BJ (cell line): ENCODE measurements around the gene ANOS1. TPM values are rescaled to one million over a fixed set of nuclear protein-coding genes. Genes with fewer than 3 reads are reported as not detected.

ENCODE experiments used
- CTCF ChIA-PET: fragments of 350-600 bp; formaldehyde crosslinking; extraction: SDS; loops from one replicate; lab custom pipeline; 2021; ENCODE audit warnings: antibody characterized with exemption, inconsistent platforms; lab: Yijun Ruan, JAX
- POLR2A ChIA-PET: fragments of 300-600 bp; sonication (Branson Sonifier 250); formaldehyde crosslinking; extraction: SDS; loops from one replicate; lab custom pipeline; 2021; ENCODE audit warnings: antibody characterized with exemption; lab: Charles Lee
- DNase-seq: peaks from one replicate; pipeline ENCODE4 v3.0.0-alpha.2; 2011; ENCODE audit warnings: low read depth
- H3K27me3 ChIP-seq: 2 replicates; pipeline ENCODE4 v1.6.0; 2011; ENCODE audit warnings: low read length; ENCODE audit not compliant: control insufficient read depth, insufficient read depth
- H3K36me3 ChIP-seq: 2 replicates; pipeline ENCODE4 v1.5.1; 2011; ENCODE audit warnings: low read length; ENCODE audit not compliant: control insufficient read depth, insufficient read depth
- H3K4me3 ChIP-seq: 2 replicates; pipeline ENCODE4 v1.5.1; 2011; ENCODE audit warnings: low read depth, mild to moderate bottlenecking, control low read depth, low read length
- polyA plus RNA-seq: library from polyadenylated mRNA; depleted of rRNA; stranded (reverse); fragments of >200 nt; gene quantifications from 2 replicates; pipeline ENCODE4 v1.2.3, GENCODE V29; 2011
- TF ChIP-seq, protein P1 (sequence below): IDR thresholded peaks from 2 replicates; pipeline ENCODE4 v1.5.1; 2011; ENCODE audit warnings: low read depth, mild to moderate bottlenecking, control low read depth, inconsistent platforms, low read length, moderate library complexity; ENCODE audit not compliant: insufficient read depth

Gene ANOS1
- polyA plus RNA-seq, 1 experiment, result 0.74 TPM

DNA sequence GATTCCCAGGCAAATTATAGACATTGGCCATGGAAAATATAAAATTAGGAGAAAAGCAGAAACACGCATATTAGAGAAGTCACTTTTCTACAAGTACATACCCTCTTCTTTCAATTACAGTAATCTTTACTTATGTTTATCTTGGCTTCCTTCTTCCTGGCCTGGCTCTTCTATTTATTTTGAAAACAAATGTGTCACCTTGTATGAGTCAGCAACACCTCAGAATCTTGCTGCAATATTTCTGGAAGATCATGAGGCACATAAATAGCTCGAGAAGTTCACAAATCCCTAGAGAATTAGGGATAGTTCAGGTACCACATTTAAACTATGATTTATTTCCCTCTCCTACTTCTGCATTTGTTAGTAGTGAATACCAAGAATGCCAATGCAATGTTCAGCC lies 124.6 kb downstream of the ANOS1 start:
- CTCF ChIA-PET, result no interaction called here
- no peak for DNase-seq

DNA sequence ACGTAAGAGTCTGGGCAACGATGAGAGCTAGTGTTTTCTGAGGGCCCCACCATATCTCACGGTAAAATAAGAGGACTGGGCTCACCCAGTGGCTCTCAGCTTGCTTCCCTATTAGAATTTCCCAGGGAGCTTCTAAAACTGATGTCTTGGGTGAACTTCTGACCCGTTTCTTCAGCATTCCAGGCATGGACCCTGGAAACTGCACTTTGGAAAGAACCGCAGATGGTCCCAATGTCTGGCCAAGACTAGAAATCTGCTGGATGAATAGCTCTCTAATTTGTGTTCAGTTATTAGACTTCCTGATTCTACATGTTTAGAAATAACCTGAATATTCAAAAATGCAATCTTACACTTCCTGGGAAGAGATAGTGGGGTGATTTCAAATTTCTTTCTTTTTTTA lies 127.8 kb downstream of the ANOS1 start:
- CTCF ChIA-PET, result no interaction called here
- Histone ChIP-seq H3K27me3 (no peaks in the 10 kb centered on the region), H3K36me3 (no peaks in the 10 kb centered on the region), H3K4me3 (no peak overlapping the region)
- DNase-seq, result no peak
- POLR2A ChIA-PET, result no interaction called here
- TF ChIP-seq, protein P1, sequence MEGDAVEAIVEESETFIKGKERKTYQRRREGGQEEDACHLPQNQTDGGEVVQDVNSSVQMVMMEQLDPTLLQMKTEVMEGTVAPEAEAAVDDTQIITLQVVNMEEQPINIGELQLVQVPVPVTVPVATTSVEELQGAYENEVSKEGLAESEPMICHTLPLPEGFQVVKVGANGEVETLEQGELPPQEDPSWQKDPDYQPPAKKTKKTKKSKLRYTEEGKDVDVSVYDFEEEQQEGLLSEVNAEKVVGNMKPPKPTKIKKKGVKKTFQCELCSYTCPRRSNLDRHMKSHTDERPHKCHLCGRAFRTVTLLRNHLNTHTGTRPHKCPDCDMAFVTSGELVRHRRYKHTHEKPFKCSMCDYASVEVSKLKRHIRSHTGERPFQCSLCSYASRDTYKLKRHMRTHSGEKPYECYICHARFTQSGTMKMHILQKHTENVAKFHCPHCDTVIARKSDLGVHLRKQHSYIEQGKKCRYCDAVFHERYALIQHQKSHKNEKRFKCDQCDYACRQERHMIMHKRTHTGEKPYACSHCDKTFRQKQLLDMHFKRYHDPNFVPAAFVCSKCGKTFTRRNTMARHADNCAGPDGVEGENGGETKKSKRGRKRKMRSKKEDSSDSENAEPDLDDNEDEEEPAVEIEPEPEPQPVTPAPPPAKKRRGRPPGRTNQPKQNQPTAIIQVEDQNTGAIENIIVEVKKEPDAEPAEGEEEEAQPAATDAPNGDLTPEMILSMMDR, result no peak

More for the DNA sequence above, 124.6 kb downstream of the ANOS1 start:
- POLR2A ChIA-PET, result no interaction called here
- Histone ChIP-seq H3K36me3 (no peaks in the 10 kb centered on the region), H3K27me3 (no peaks in the 10 kb centered on the region), H3K4me3 (no peak overlapping the region)
- TF ChIP-seq, protein P1, result no peak

DNA sequence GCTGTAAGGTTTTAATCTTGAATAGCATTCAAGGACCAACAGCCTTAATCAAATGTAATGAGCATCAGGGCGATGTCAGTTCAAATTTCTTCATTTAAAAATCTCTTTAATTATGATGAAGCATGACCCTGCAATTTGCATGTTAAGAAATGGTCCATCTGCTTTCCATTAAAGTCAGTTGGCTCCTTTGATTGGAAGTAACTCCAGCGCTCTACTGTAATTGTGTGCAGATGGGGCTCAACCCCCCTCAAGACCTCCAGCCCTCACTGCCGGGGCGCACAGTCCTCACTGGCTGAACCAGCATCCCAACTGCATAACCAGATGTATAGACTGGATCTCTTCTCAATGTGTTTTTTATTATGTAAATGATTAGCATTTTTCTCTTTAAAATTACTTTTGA lies 140.4 kb downstream of the ANOS1 start:
- DNase-seq, result no peak
- Histone ChIP-seq H3K27me3 (no peaks in the 10 kb centered on the region), H3K4me3 (no peak overlapping the region), H3K36me3 (no peaks in the 10 kb centered on the region)
- ChIA-PET CTCF (no interaction called here), POLR2A (no interaction called here)
- TF ChIP-seq, protein P1, result no peak

DNA sequence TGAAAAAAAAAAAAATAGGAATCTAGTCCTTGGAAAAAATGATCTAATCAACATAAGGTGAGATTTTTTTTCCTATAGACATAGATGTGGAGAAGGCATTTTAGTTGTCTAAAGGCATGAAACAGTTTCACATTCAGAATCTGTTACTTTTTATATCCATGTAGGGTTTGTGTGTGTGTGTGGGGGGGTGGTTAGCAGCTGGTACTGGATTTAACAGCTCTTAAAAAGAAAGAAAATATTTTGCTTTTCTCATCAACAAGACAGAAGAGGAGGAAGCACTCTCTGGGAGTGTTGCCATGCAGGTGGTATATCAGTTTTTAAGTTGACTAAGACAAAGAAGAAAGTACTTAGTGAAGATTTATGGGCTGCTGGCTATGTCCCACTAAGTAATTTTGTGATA lies 145.0 kb downstream of the ANOS1 start:
- Histone ChIP-seq H3K36me3 (no peaks in the 10 kb centered on the region), H3K4me3 (no peak overlapping the region), H3K27me3 (no peaks in the 10 kb centered on the region)
- TF ChIP-seq, protein P1, result no peak
- CTCF ChIA-PET, result no interaction called here
- POLR2A ChIA-PET, result no interaction called here
- no peak for DNase-seq

DNA sequence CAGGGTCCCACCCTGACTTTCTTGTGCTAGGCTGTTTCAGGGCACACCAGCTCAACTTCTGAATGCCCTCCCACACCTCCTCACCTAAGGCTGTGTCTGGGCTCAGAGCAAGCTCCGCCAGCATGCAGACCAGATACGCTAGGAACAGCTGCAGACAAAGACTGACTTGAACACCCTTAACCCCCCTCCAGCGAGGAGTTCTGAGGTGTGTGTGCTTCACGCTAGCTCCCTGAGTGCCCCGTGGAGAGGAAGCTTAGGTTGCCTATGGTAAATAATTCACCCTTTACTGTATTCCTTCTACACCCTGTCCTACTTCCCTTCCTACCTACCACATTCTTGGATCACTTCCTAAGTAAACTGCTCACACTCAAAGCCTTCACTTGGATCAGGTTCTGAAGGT lies 152.3 kb downstream of the ANOS1 start:
- TF ChIP-seq, protein P1, result no peak
- no peak overlapping the region for H3K4me3 ChIP-seq
- no peaks in the 10 kb centered on the region for H3K36me3 ChIP-seq
- no peak for DNase-seq
- POLR2A ChIA-PET, result no interaction called here
- H3K27me3 ChIP-seq, result no peaks in the 10 kb centered on the region
- CTCF ChIA-PET, result no interaction called here
